GM18909 (cell line): ENCODE results near the gene CRB1.
A peak's percentile ranks its signal among the peaks of the same experiment; 100 is the strongest.

Source experiments
- ATAC-seq: cut with Tn5 transposase; IDR thresholded peaks from one replicate; pipeline ENCODE4 v1.9.1; 2021; ENCODE audit warnings: mild to moderate bottlenecking; ENCODE audit not compliant: unreplicated experiment, poor library complexity

CRB1 gene

DNA sequence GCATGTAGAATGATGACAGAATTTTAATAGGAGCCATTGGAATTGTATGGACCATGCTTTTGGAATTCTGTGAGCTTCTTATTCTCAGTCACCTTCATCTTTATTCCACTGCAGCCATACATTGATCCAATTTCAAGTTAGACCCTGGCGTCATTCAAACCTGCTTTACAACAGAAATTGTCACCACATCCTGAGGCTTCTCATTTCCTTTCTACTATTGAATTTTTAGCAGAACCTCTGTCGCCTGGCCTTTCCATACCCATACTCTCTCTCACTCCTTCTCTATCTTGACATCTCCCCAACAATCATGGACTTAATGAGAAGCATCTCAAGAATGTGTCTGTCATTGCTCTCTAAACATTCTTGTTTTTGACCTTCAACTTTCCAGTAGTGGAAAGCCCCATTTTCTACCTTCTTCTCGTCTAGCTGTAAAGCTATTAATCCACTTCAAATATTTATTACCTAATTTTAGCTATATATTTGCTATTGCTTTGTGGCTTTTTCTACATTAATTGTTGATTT, 74.1 kb downstream of the CRB1 start:
- no peak for ATAC-seq

DNA sequence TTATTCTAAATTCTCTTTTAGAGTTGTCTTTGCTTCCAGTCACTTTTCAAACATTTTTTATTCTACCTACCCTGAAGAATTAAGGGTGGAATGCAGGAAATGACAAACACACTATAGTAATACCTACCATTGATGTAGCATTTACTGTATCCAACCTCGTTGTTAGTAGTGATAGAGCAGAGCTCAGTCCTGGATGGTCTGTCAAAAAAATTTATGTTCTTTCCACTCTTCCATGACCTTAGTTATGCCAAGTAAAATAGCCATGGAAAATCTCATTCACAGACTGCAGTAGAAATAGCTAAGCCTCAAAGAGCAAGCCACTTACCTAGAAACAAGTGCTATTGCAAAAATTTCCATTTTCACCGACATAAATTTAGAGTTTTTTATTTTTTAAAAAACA, 74.6 kb downstream of the CRB1 start:
- ATAC-seq, result no peak

DNA sequence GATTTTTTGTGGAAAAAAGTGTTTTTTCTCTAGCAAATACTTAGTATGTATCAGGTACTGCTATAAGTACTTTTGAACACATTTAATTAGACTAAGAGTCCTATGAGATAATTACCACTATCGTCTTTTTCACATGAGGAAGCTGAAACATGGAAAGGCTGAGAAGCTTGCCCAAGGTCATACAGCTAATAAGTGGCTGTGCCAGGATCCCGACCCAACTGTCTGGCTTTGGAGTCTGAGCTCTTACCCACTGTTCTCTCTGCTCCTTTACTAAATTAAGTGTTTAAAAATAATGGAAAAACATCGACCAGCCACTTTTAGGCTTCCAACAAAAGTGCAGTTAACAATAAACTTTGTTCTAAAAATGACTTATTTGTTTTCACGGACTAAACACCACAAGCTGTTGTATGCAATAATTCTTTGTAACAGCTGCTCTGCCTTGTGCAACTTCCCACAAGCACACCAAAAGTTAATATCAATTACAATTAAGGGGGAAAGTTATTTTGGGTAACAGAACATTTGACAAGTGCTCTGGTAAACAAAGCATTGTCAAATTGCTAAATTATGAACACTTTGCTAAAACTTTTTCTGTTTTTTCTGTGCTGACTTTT, 75.7 kb downstream of the CRB1 start:
- no peak for ATAC-seq

DNA sequence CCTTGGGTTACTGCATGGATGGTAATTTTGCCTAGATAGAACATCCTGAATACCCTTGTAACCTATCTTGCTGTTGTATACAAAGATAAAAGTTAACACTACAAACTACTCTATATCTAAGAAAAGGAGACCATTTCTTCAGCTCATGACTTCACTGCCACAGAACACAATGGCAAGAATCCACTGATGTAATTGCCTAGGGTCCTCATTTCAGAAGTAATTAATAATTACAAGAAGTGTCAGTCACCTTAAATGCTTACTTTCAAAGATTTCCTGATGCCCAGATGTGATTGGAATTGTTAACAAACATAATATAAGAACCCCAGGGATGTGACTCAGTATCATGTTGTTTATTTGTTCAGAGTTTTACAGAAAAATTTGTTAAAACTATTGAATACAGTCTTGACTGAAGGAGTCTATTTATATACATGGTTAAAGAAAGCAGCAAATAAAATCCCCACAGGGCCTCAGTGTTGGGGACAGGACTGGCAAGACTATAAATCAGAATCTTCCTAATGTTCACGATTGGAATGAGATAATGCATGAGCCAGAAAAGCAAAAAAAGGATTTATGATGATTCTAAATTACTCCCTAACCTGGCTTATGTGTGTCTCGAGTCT, 83.9 kb downstream of the CRB1 start:
- no peak for ATAC-seq

DNA sequence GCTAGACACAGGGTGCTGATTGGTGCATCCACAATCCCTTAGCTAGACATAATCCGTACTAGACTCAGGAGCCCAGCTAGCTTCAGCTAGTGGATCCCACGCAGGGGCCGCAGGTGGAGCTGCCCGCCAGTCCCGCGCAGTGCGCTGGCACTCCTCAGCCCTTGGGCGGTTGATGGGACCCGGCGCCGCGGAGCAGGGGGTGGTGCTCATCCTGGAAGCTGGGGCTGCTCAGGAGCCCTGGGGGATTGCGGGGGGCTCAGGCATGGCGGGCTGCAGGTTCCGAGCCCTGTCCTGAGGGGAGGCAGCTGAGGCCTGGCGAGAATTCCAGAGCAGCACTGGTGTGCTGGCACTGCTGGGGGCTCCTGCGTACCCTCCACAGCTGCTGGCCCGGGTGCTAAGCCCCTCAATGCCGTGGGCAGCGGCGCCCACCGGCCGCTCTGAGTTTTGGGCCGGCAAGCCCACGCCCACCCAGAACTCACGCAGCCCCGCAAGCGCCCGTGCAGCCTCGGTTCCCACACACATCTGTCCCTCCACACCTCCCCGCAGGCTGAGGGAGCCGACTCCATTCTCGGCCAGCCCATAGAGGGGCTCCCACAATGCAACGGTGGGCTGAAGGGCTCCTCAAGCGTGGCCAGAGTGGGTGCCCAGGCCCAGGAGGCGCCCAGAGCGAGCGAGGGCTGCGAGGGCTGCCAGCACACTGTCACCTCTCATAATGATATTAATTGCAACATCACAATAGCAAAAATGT, 87.4 kb downstream of the CRB1 start:
- ATAC-seq, result no peak

DNA sequence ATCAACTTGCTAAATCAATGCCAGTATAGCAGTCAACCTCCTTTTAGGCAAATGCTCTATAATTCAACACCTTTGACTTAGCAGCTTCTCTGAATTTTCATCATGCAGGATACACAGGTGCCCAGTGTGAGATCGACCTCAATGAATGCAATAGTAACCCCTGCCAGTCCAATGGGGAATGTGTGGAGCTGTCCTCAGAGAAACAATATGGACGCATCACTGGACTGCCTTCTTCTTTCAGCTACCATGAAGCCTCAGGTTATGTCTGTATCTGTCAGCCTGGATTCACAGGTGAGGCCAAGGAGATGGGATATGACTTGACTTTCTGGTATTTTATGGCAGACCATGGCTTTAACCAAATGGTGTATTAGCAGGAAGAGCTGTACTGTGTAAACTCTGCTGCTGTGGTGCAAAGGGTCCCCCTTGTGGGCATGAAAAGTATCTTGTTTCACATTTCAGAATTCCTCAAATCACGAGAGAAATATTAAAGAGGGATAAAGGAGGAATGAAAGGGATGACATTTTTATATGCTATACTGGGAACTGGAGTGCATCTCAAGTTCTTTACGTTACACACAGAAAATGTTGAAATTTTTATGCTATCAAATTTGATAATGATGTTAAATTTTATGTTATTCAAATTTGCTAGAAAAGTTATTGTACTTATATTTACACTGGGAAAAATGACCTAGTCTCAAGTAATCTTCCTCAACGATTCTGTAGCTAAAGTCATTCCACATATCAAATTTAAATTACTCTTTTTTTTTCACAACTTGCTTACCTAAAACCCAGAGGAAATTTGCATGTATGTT, 88.9 kb downstream of the CRB1 start:
- ATAC-seq, result peak; percentile 69

DNA sequence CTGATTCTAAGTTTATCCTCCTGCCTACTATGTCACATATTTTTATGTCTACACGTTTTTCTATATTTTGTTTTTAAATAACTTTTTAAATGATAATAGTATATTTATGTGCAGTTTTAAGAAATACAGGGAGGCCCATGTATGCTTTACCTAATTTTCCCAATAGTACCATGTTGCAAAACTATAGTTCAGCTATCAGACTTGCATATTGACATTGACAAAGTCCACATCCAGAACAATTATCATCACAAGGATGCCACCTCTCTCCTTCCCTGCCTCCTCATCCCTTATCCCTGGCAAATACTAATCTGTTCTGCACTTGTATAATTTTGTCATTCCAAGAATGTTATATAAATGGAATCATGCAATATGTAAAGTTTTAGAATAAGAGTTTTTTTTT, 90.9 kb downstream of the CRB1 start:
- no peak for ATAC-seq

DNA sequence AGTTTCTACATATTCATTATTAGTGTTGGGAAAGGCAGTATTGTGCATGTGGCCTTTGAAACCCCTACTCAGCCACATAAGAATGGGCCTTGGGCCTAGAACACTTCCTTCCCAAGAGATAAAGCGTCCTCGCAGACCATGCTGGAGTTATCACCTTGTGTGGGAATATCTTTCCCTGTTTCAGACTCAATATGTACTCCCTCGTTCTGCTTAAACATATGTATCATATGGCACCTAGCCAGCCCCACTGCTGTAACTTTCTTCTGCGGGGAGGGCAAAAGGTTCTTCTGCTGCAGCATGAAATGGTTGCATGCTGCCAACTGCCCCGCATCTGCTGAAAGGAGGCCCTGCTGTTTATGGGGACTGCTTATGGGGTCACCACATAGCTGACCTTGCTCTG, 92.0 kb downstream of the CRB1 start:
- no peak for ATAC-seq

DNA sequence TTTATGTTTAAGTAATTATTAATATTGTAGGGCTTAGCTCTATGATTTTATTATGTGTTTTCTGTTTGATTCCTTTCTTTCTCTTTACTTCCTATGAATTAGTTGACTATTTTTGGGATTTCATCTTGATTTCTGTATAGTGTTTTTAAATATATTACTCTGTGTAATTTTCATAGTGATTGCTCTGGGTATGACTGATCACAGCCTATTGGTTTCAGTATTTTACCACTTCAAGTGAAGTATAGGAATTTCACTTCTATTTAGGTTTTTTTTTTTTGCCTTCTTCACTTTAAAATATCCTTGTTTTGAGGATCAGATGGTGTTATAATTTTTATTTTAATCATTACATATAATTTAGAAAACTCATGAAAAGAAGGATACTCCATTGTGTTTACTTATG, 94.8 kb downstream of the CRB1 start:
- ATAC-seq, result no peak

DNA sequence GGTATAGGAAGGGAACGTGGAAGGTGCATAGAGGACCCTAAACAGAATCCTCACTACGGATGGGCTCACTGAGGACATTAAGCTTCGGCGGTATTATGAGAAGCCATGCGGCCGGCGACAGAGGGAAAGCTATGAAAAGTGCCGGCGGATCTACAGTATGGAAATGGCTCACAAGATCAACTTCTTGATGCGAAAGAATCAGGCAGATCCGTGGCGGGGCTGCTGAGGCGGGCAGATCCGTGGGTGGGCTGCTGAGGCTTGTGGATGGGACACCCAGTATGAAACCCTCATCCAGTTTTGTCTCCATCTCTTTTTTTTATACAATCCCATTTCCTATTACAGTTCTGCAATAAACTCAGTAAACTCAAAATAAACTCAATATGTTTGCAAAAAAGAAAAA, 95.8 kb downstream of the CRB1 start:
- no peak for ATAC-seq

DNA sequence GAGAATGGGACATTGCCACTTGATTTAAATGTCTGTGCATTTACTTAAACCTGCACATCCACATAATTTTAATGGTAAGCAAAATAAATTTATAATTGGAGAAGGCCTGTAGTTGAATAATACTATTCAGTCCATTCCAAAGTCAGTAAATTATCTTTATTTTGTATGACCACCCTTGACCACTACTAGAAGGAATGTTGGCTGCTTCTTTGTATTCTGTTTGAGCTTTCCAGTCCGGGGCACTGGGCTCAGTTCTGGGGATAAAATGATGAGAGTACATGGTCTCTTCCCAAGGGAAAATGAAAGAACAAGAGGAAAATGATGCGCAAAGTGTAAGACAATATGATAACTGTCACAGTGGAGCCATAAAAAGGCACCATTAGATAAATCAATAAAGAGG, 98.9 kb downstream of the CRB1 start:
- no peak for ATAC-seq

DNA sequence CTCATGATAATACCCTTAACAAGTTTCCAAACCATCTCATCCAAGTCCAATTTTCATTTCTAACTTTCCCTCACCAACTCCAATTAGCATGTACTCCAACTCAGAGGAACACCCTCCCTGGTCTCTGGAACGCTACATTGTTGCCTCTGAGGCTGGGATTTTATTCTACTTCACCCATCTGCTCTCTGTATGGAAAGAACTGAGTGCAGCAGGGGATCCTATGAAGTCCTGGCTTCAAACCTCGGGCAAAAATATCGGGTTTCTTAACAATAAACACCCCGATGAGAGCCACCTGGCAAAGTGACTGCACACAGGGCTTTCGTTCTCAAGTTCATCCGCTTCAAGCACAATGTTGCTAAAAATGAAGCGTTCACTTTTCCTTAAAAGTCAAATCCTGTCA, 99.6 kb downstream of the CRB1 start:
- ATAC-seq, result no peak

DNA sequence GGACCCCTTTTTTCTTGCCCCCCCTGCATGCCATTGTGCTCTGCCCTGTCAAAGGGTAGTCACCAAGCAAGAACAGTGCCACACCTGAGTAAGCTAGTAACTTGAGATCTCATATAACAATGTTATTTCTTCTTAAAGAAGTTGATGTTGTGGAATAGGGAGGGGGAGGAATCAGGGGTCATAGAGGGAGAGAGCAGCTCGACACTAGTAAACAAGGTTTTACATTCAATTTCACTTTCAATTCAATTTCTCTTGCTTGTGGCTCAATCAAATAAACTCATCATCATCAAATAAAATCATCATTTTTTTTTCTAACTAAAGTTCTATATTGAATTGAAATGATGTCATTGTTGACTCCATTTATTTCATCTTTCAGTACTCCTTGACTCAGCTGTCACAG, 106.4 kb downstream of the CRB1 start:
- no peak for ATAC-seq

DNA sequence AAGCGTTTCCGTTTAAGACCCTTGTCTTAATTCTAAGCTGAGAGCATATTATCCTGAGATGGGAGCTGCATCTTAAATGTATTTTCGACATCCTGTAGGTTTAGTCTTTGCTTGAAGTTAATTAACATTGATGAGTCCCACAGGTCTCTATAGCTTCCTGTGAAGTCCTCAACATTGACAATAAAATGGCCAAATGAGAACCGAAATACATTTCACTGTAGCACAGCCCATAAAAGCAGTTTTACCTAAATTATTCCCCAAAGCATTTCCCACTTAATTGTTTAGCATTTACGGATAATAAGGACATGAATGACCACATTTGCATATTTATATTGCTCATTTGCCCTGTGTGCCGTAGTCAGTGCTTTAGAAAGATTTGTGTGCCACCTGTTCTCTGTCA, 116.4 kb downstream of the CRB1 start:
- no peak for ATAC-seq

DNA sequence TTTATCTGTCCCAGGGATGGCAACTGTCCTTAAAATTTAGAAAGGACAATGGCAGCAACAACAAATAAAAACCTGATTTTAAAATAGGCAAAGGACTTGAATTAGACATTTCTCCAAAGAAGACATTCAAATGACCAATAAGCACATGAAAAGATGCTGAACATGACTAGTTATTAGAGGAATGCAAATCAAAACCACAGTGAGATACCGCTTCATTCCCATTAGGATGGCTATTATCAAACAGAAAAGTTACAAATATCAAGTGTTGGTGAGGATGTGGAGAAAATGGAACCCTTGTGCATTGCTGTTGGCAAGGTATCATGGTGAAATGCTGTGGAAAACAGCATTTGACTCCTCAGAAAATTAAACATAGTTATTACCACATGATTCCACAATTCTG, 120.7 kb downstream of the CRB1 start:
- ATAC-seq, result no peak

DNA sequence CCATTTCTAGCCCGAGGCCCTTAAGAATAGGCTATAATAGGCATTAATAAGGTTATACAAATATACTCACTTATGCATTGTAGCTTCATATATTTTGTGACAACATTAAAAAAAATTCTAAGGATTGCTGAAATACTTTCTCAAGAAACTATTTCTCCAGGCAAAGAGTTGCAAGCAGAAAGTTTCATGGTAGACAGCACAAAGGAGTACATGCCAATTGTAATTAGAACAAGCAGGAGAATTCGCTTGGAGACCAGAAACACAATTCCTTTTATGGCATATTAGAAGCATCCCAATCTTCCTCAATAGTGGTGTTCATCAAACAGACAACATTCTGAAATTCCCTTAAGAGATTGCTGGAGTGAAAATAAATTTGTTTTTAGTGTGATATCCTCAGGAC, 122.8 kb downstream of the CRB1 start:
- ATAC-seq, result no peak

DNA sequence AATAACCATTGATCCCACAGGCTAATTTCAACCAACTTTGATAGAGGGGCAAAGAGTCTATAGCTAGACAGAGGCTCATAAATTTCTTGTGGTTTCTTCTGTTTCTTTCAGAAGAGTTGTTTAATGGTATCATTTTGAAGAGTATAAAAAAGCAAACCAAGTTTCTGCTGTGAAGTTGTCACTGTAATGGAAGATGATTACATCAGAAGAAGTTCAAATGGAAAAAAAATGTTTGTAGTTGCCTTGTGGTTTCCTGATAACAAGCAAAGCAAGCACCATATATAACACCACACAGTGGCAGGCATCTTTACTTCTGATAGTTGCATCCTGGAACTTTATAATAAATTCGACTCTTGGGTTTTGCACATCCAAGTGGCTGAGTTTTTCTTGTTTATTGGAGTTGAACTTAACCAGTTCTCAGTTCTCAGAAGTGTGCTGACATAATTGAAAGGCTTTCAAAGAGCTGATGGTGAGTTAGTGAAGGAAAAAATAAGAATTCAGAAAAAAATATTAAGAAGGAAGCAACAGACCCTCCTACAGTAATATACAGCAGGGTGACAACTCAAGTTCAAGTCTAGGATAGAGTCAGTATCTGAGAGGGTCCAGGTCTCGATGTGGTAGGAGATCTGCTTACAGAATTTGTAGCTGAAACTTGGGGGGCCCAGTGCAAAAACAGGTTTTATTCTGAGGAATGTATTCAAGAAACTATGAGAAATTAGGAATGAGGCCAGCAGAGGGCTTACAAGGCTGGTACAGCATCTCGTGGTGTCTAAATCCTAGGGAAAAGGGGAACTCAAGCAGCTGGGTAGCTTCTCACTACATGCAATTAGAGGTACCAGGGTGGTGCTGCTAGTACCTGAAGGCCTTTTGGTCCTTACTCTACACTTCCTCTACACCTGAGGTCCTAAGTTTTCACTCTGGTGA, 123.5 kb downstream of the CRB1 start:
- ATAC-seq, result no peak

DNA sequence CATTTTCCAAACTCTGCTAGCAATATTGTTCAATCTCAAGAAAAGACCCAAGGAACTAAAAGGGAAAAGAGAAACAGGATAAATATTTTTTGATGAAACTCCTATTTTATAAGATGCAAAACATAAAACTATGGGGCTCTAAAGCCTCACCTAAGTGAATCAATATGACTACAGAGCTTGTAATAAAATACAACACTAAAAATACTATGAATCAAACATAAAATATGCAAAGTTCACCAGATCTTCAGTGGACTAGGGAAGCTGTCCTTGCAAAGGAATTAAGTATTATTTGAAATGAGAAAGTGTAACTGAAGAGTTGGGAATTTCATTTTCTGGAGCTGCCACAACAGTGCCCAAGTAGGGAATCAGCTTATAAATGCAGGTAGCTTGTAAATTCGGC, 124.5 kb downstream of the CRB1 start:
- no peak for ATAC-seq

DNA sequence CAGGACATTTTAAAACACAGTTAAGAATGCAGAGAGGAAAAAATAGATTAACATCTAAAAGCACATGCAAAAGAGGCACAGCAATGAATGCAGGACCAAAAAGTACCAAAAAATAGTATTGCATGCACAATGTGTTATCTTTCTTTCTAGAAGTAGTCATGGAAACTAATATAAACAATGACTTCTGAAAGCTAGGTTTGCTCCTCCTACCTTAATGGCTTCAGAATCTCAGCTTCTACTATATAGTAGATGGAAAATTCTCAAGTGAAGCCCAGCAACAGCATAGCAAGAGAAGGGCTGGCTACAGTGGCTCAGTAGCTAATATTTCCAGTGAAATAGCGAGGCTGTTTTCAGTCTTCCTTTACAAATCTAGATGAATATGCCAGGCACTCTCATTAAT, 125.1 kb downstream of the CRB1 start:
- no peak for ATAC-seq

DNA sequence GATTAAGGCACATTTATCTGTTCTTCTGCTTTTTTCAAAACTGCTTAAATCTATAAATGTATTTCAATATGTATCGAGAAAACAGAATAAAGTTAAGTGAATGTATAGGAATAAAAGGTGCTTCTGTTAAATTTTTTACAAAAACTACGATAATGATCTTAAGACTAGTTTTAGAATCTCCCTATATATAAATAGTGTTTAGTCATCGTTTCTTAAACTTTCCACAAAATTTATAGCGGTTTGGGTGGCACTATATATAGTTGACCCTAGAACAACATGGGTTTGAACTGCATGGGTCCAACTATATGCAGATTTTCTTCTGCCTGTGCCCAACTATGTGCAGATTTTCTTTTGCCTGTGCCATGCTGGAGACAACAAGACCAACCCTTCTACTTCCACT, 125.7 kb downstream of the CRB1 start:
- no peak for ATAC-seq
